HG03571 (cell line): ENCODE measurements around the gene EIF5.

ENCODE experiments used
- ATAC-seq: cut with Tn5 transposase; IDR thresholded peaks from one replicate; pipeline ENCODE4 v1.9.1; 2021; ENCODE audit not compliant: unreplicated experiment

EIF5 gene

GRCh38 chr14:103333754-103334643 lies at the start of gene EIF5:
Gene EIF5, plus strand, starts transcription at chr14:103334237. Its CDS starts 1,624 bp downstream, at chr14:103335861.
- ATAC-seq, result peak; percentile 86

- no peak for ATAC-seq
Measured at GRCh38 chr14:103284574-103285467, 49.2 kb upstream of the EIF5 start.

GRCh38 chr14:103286460-103286859 lies 47.6 kb upstream of the EIF5 start:
- no peak for ATAC-seq

GRCh38 chr14:103286968-103287850 lies 46.8 kb upstream of the EIF5 start:
- no peak for ATAC-seq

GRCh38 chr14:103288076-103288766 lies 45.8 kb upstream of the EIF5 start:
- ATAC-seq, result no peak

- ATAC-seq, result no peak
Measured at GRCh38 chr14:103290056-103290455, 44.0 kb upstream of the EIF5 start.

GRCh38 chr14:103290494-103290893 lies 43.5 kb upstream of the EIF5 start:
- ATAC-seq, result no peak

- ATAC-seq, result no peak
Measured at GRCh38 chr14:103290961-103291360, 43.1 kb upstream of the EIF5 start.

- ATAC-seq, result peak; percentile 59
Measured at GRCh38 chr14:103292426-103293374, 41.3 kb upstream of the EIF5 start.

- ATAC-seq, result no peak
Measured at GRCh38 chr14:103293465-103293864, 40.6 kb upstream of the EIF5 start.

GRCh38 chr14:103294091-103294490 lies 39.9 kb upstream of the EIF5 start:
- ATAC-seq, result no peak

GRCh38 chr14:103296007-103296406 lies 38.0 kb upstream of the EIF5 start:
- no peak for ATAC-seq

- ATAC-seq, result no peak
Measured at GRCh38 chr14:103296987-103297386, 37.0 kb upstream of the EIF5 start.

- ATAC-seq, result no peak
Measured at GRCh38 chr14:103298620-103299019, 35.4 kb upstream of the EIF5 start.

- ATAC-seq, result no peak
Measured at GRCh38 chr14:103301512-103302354, 32.3 kb upstream of the EIF5 start.

GRCh38 chr14:103302966-103303365 lies 31.1 kb upstream of the EIF5 start:
- ATAC-seq, result no peak

- no peak for ATAC-seq
Measured at GRCh38 chr14:103304706-103305105, 29.3 kb upstream of the EIF5 start.
